Measurements from ENCODE around the gene XYLT1. TPM values are rescaled to one million over a fixed set of nuclear protein-coding genes. Genes with fewer than 3 reads are reported as not detected.

The XYLT1 gene
- total and polyA plus RNA-seq, 2 experiments from 2014 or later = 4.5 to 26.3 TPM

- in situ Hi-C loops (cut with MboI) = loop anchor here (10.0 to 25.0 kb wide), 3 partner anchors 192 to 605 kb away; no protein-coding TSS in a partner anchor
- TF ChIP-seq EZH2 (IDR thresholded peaks at IDR 0.05; ENCODE audit: insufficient read depth, poor library complexity, severe bottlenecking) (no peak), EZH2phosphoT487 (IDR thresholded peaks at IDR 0.05; ENCODE audit: insufficient read depth, low read depth) (no peak)
- Histone ChIP-seq H3K36me3 (ENCODE audit: low read depth) (no peaks in the 10 kb centered on the region), H3F3A (ENCODE audit: insufficient read depth) (peaks cover 26% of the 10 kb centered on the region), H3K9me3 (ENCODE audit: low read depth) (no peaks in the 10 kb centered on the region), H3K27ac (no peak overlapping the region), H3K4me3 (no peak overlapping the region), H3K4me1 (ENCODE audit: insufficient read depth) (peaks cover 26% of the 10 kb centered on the region), H2AFZ (no peak overlapping the region), H3K9ac (no peak overlapping the region; the same call in 1 of the 2 replicates), H3K27me3 (replicated peaks; ENCODE audit: insufficient read depth) (no peaks in the 10 kb centered on the region), H4K20me1 (ENCODE audit: insufficient read depth) (no peaks in the 10 kb centered on the region; the same call in none of the 2 replicates), H3K79me2 (ENCODE audit: insufficient read depth) (peaks cover 84% of the 10 kb centered on the region), H3K9me2 (ENCODE audit: insufficient read depth) (no peaks in the 10 kb centered on the region), H3K4me2 (ENCODE audit: unreplicated experiment) (no peak overlapping the region)
- 87 to 90% methylated on average over 8 of the region's 8 CpGs for WGBS, 2 experiments (ENCODE audit: low coverage in 1 of 2, low lambda C conversion rate in 2 of 2, missing lambda C conversion rate in 2 of 2)
- DNase-seq = no peak
Measured at GRCh38 chr16:17466876-17467275, 3.9 kb downstream of the XYLT1 start.

GRCh38 chr16:17465460-17465859 is 5.3 kb downstream of the XYLT1 start:
- Histone ChIP-seq H3K9me2 (ENCODE audit: insufficient read depth) (no peaks in the 10 kb centered on the region), H3K4me3 (no peak overlapping the region), H3K36me3 (ENCODE audit: low read depth) (no peaks in the 10 kb centered on the region), H3F3A (ENCODE audit: insufficient read depth) (peaks cover 22% of the 10 kb centered on the region; the same call in 1 of the 2 replicates), H3K27ac (no peak overlapping the region), H3K27me3 (replicated peaks; ENCODE audit: insufficient read depth) (no peaks in the 10 kb centered on the region), H3K9ac (no peak overlapping the region), H3K79me2 (ENCODE audit: insufficient read depth) (peaks cover 98% of the 10 kb centered on the region), H4K20me1 (ENCODE audit: insufficient read depth) (peaks cover 5% of the 10 kb centered on the region), H3K9me3 (ENCODE audit: low read depth) (no peaks in the 10 kb centered on the region), H3K4me2 (ENCODE audit: unreplicated experiment) (no peak overlapping the region), H3K4me1 (ENCODE audit: insufficient read depth) (peaks cover 24% of the 10 kb centered on the region), H2AFZ (no peak overlapping the region)
- no peak for DNase-seq
- 73 to 82% methylated on average over 6 of the region's 6 CpGs for WGBS, 2 experiments (ENCODE audit: low coverage in 1 of 2, low lambda C conversion rate in 2 of 2, missing lambda C conversion rate in 2 of 2)
- no peak for TF ChIP-seq EZH2 (IDR thresholded peaks at IDR 0.05; ENCODE audit: insufficient read depth, poor library complexity, severe bottlenecking)
- in situ Hi-C loops (cut with MboI) = loop anchor here (10.0 to 25.0 kb wide), 3 partner anchors 191 to 603 kb away; no protein-coding TSS in a partner anchor

- Histone ChIP-seq H3K36me3 (ENCODE audit: low read depth) (no peaks in the 10 kb centered on the region), H3K4me3 (no peak overlapping the region), H3K27ac (no peak overlapping the region), H3K27me3 (replicated peaks; ENCODE audit: insufficient read depth) (no peaks in the 10 kb centered on the region), H2AFZ (no peak overlapping the region), H3K4me1 (ENCODE audit: insufficient read depth) (peaks cover 17% of the 10 kb centered on the region), H3K9ac (no peak overlapping the region), H3K9me3 (ENCODE audit: low read depth) (no peaks in the 10 kb centered on the region), H4K20me1 (ENCODE audit: insufficient read depth) (peaks cover 5% of the 10 kb centered on the region), H3K4me2 (ENCODE audit: unreplicated experiment) (no peak overlapping the region), H3K9me2 (ENCODE audit: insufficient read depth) (no peaks in the 10 kb centered on the region), H3F3A (ENCODE audit: insufficient read depth) (peaks cover 18% of the 10 kb centered on the region; the same call in 1 of the 2 replicates), H3K79me2 (ENCODE audit: insufficient read depth) (peaks cover 100% of the 10 kb centered on the region)
- TF ChIP-seq EZH2phosphoT487 (IDR thresholded peaks at IDR 0.05; ENCODE audit: insufficient read depth, low read depth) (no peak), EZH2 (IDR thresholded peaks at IDR 0.05; ENCODE audit: insufficient read depth, poor library complexity, severe bottlenecking) (no peak)
- in situ Hi-C loops (cut with MboI) = loop anchor here (10.0 to 25.0 kb wide), 3 partner anchors 189 to 601 kb away; no protein-coding TSS in a partner anchor
- WGBS, 2 experiments (ENCODE audit: low coverage in 1 of 2, low lambda C conversion rate in 2 of 2, missing lambda C conversion rate in 2 of 2) = 98 to 100% methylated on average over 2 of the region's 2 CpGs
- DNase-seq = no peak
Measured at GRCh38 chr16:17463335-17463734, 7.4 kb downstream of the XYLT1 start.

- H2AFZ ChIP-seq = no peak overlapping the region
- no peak overlapping the region for H3K4me3 ChIP-seq
- H3K27ac ChIP-seq = no peak overlapping the region
- no peak for TF ChIP-seq EZH2phosphoT487 (IDR thresholded peaks at IDR 0.05; ENCODE audit: insufficient read depth, low read depth)
- no peak for TF ChIP-seq EZH2 (IDR thresholded peaks at IDR 0.05; ENCODE audit: insufficient read depth, poor library complexity, severe bottlenecking)
- in situ Hi-C loops (cut with MboI) = loop anchor here (10.0 to 25.0 kb wide), 3 partner anchors 187 to 600 kb away; no protein-coding TSS in a partner anchor
- no peaks in the 10 kb centered on the region for H3K9me2 ChIP-seq (ENCODE audit: insufficient read depth)
- H3K9me3 ChIP-seq (ENCODE audit: low read depth) = no peaks in the 10 kb centered on the region
- H4K20me1 ChIP-seq (ENCODE audit: insufficient read depth) = peaks cover 5% of the 10 kb centered on the region
- H3K27me3 ChIP-seq (replicated peaks; ENCODE audit: insufficient read depth) = no peaks in the 10 kb centered on the region
- H3K4me1 ChIP-seq (ENCODE audit: insufficient read depth) = peaks cover 5% of the 10 kb centered on the region
- peaks cover 100% of the 10 kb centered on the region for H3K79me2 ChIP-seq (ENCODE audit: insufficient read depth)
- no peak overlapping the region for H3K4me2 ChIP-seq (ENCODE audit: unreplicated experiment)
- WGBS, 2 experiments (ENCODE audit: low coverage in 1 of 2, low lambda C conversion rate in 2 of 2, missing lambda C conversion rate in 2 of 2) = 87 to 89% methylated on average over 13 of the region's 13 CpGs
- no peak for DNase-seq
- H3K36me3 ChIP-seq (ENCODE audit: low read depth) = no peaks in the 10 kb centered on the region
- peaks cover 14% of the 10 kb centered on the region; the same call in 1 of the 2 replicates for H3F3A ChIP-seq (ENCODE audit: insufficient read depth)
- no peak overlapping the region for H3K9ac ChIP-seq
Measured at GRCh38 chr16:17461951-17462729, 8.6 kb downstream of the XYLT1 start.
